NCI-H2029 (cell line): Measurements from ENCODE around the gene SETBP1.

Experiments
- DNase-seq: peaks from one replicate; lab custom pipeline; 2025; lab: John Stamatoyannopoulos, UW

Gene SETBP1

DNA sequence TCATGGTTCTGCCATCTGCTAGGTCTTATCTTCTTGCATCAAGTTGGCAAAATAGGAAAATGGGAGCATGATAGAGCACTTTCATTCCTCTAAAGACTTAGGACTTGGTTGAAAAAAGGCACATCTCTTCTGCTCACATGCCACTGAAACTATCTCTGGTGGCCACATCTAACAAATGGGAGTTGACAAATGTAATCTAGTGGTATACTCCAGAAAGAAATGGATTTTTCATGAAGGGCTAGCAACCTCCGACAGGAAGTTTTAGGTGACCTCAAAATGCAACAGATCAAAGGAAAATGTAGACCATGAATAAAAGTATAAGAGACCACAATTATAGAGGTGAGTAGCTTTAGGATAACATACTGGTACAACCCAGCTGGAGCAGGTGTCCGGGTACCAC, 224.1 kb downstream of the SETBP1 start:
- DNase-seq: no peak

GRCh38 chr18:44909191-44909719, 228.6 kb downstream of the SETBP1 start:
- no peak for DNase-seq

- DNase-seq: no peak
Observed at GRCh38 chr18:44911260-44911659, 230.6 kb downstream of the SETBP1 start.

- DNase-seq: peak; percentile 28
Observed at GRCh38 chr18:44911773-44912172, 231.1 kb downstream of the SETBP1 start.

DNA sequence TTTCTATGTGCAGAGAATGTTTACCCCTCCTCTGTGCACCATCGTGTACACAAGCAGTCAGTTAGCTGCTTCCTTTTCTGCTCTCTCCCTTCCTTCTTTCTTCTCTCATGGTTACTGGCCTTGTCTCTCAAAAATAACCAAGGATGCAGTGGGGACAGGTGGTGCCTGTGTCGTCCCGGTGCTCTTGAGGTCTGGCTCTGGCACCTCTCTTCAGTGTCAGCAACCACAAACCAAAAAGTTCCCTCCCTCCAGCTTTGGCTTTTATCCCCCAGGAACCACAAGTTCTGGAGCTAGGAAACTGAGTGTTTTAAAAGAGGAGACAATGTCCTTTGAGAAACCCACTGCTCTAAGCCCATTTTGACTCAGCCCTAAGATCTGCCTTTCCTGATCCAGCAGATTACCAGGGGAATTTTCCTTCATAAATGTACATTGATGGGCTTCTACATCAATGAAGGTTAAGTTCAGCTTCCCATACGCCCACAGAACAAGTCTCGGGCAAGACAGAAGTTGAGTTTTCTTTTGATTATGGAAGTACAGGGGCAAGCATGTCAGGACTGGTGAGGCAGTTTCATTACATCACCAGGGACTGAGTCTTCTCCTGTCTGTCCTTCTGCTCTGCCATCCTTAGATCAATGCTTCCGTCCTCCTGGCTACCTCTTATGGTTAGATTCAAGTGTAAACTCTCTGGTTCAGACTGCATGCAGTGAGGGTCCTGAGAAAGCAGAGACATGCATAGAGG, 232.2 kb downstream of the SETBP1 start:
- no peak for DNase-seq

DNA sequence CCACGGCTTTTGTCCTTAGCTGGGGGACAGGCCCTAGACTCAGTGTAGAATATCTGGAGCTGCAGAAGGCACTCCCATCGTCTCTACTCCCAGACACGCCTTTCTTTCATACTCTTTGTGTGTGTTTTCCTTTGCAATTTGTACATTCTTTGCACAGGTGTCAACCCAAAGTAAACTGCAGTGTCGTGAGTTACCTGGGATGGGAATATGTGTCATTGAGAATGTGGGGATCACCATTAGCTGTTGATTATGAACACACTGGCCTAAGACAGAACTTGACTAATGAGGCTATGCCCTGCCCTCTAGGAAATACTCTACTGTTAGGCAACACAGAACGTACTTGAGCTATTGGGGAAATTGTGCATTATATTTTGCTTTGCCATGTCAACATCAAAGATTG, 233.3 kb downstream of the SETBP1 start:
- no peak for DNase-seq

- no peak for DNase-seq
Observed at GRCh38 chr18:44915213-44915612, 234.5 kb downstream of the SETBP1 start.

DNA sequence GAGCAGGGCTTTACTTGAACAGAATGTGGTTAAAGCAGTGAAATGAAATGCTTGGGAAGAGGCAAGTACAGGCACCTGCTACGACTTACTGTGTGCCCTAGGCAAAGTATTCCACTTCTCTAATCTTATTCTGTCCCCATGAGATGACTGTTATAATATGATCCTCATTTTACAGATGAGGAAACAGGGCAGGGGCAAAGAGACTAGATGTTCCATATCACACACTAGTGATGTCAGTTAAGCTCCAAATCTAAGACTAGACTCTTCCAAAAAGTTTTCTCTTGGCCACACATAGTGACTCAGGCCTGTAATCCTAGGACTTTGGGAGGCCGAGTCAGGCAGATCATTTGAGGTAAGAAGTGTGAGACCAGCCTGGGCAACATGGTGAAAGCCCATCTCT, 235.0 kb downstream of the SETBP1 start:
- no peak for DNase-seq

DNA sequence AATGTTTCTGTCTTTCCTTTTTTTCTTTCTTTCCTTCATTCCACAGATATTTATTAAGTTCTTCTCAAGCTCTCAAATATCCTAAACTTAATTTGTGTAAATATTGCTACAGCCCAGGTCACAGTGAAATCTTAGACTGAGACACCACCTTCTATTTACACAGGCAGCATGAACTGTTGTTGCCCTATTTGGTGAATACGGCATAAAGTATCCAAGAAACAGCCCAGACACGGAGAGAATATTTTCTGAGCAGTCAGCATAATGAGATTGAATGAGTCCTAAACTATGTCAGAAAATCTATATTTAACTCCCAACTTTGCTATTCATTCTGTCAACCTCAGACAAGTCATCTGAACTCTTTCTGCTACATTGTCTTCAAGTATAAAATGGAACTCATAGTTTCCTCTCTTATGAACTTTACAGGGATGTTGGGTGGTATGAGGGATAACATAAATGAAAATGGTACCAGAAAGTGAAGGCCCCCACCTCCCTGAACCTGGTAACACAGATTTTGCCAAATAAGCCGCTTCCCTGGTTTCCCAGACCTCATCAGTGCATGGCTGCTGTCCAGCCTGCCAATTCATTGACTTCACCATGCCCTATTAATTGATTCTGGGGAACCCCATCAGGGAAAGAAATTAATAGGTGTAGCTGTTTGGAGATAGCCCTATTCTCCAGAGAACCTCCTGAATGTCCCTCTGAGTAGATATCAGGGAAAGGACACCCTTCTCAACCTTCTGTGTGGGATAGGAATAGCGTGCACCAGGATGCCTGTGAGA, 235.9 kb downstream of the SETBP1 start:
- DNase-seq: no peak

- no peak for DNase-seq
Observed at GRCh38 chr18:44917216-44918141, 236.8 kb downstream of the SETBP1 start.

- no peak for DNase-seq
Observed at GRCh38 chr18:44918142-44918476, 237.4 kb downstream of the SETBP1 start.

DNA sequence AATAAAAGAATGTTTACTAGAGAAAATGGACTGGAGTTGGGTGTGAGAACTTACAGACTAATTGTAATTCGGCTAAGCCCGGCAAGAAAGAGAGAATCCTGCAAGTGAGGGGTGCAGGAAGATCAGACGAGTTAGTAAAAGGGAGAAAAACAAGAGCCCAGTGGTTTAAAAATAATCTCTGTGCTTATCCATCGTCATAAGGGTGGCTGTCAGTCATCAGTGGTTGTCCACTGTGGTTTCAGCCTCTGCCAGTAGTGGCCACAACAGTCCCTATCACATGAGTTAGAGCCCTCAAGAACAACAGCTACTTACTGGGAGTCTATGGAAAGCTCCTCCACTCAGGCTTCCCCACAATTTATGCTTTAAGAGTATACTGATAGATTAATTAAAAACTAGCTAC, 239.8 kb downstream of the SETBP1 start:
- DNase-seq: no peak

DNA sequence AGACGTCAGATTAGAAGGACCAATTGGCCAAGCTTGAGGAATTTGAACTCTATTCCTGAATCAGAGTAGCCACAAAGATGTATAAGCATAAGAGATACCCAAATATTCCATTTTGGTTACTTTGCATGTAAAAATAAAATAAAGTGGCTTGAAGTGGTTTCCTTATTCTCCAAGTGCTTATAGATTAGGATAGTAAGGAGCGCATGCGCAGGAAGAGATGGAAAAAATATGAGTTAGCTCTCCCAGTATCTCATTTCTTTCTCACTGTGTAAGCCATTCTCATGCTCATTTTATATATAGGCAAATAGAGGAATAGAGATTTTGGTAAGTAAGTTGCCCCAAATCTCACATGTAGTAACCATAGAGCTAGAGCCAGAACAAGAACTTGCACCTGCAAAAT, 241.3 kb downstream of the SETBP1 start:
- no peak for DNase-seq

DNA sequence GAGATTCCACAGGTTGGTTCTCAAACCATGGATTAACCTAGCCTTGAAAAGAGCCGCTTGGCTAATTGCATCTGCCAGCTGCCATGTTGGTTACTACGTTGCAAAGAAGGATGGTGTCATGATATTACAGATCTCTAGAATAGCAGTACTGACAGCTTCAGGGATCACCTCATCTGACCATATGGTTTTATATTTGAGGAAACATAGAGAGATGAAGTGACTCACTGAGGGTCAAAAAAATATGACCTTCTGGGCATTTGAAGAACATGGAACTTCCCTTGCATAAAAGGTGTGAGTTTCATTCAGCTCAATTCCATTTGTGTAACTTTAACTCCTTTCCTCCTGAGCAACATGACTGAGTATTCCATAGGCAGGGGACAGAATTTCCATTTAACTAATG, 242.3 kb downstream of the SETBP1 start:
- DNase-seq: no peak

DNA sequence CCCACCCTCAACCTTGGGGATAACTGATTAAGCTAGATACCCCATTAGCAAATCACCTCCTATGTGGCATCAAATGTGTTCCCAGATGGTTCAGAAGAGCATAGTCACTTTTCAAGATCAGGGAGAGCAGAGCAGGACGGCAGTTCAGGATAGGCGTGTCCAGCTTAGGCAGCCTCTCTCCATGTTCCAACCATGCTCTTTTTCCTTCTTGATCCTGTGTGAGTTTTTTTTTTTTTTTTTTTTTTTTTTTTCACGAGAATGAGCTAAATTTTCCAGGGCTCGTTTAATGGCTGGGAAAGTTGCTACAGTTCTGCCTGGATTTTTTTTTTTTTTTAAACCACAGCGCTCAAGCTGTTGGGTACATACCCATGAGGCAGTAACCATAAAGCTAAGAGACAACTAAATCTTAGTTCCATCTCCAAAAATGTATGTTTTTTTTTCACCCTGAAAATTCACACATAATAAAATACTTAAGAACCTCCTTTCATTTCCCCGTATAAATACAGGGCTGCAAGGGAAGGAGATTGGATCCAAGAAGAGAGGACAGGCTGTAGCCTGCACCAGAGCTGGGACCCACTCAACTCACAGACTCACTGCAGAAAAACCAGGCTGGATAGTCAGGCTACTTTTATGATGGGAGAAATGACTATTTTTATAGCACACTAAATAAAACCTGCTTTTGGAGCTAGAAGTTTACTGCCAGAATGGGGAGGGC, 244.3 kb downstream of the SETBP1 start:
- no peak for DNase-seq

DNA sequence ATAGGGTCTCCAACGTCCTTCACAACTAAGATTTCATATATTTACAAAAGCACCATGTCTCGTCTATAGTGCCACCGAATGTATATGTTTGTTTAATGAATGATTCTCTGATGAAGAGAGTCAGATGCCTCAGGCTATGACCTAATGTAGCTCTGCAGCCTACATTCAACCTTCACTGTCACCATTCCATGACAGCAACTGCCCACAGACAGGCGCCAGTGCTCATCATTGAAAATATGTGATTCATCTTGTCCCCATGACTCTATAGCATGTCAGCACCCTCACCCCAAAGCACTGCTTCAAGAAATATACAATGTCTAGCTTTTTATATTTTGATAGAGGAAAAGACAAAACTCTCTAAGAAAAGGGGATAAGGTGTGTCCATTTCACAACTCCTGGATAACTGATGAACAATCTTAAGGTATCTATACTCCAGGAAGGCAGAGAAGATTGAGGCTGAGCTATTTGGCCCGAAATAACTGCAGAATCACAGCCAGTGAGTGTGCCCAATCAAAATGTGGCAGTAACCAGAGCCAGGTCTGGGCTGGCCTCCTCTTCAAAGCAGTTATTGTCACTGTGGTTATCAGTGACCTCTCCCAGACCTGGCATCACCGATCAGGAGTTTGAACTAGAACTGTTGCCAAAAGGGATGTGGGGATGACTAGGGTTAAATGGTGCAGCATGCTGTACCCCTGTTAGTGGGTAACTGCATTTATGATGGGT, 246.6 kb downstream of the SETBP1 start:
- no peak for DNase-seq

DNA sequence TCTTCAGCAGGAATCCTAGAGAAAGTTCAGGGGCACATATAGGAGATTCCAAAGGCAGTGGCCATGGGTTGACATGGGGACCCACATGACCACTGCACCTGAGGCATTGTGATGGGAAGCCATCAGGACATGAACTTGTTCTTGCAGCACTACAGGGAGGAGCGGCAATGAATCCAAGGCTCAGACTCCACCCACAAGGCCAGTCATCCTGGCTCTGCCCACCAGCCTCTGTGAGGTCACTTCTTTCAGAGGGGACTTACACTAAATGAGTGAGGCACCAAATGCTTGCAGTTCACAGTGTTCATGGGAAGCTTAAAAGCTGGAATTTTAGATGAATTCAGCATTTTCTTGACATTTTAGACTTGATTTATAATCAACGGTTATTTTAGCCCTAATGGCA, 254.2 kb downstream of the SETBP1 start:
- DNase-seq: no peak

GRCh38 chr18:44935455-44935854, 254.8 kb downstream of the SETBP1 start:
- no peak for DNase-seq

DNA sequence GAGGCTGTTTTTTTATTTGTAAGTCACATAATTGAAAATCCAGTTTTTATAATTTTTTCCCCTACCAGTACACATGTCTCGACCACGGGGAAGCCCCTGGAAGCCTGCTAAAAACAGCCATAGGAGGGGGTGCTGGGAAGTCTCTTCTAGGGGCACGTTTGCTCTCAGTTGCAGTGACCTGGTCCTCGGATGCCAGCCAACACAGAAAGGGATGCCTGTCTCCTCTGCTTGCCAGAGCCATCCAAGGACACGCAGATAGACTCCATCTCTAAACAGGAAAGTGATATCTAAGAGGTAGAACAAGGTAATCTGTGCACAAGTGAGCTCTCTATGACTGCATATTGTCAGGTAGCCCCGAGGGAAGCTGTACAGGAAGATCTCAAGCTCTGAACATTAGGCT, 255.8 kb downstream of the SETBP1 start:
- DNase-seq: no peak

GRCh38 chr18:44937960-44938719, 257.5 kb downstream of the SETBP1 start:
- peak; percentile 84 for DNase-seq
